Measurements from ENCODE around the gene SRGAP2C.
"Not testable (repeated sequence)": the region's sequence is repeated elsewhere in the genome, so short reads cannot be mapped to it uniquely, and the experiment has no call there.

The SRGAP2C gene

GRCh38 chr1:121230636-121231035, 45.9 kb downstream of the SRGAP2C start:
- DNase-seq = not testable (repeated sequence)

- DNase-seq = not testable (repeated sequence)
Measured at GRCh38 chr1:121232445-121233125, 47.8 kb downstream of the SRGAP2C start.

GRCh38 chr1:121234090-121234759, 49.5 kb downstream of the SRGAP2C start:
- not testable (repeated sequence) for DNase-seq

- DNase-seq = not testable (repeated sequence)
Measured at GRCh38 chr1:121238384-121238783, 53.6 kb downstream of the SRGAP2C start.

- DNase-seq = not testable (repeated sequence)
Measured at GRCh38 chr1:121243913-121244312, 59.1 kb downstream of the SRGAP2C start.

- not testable (repeated sequence) for DNase-seq
Measured at GRCh38 chr1:121246399-121246798, 61.6 kb downstream of the SRGAP2C start.

GRCh38 chr1:121252656-121253055, 67.9 kb downstream of the SRGAP2C start:
- not testable (repeated sequence) for DNase-seq

GRCh38 chr1:121254618-121255017, 69.8 kb downstream of the SRGAP2C start:
- not testable (repeated sequence) for DNase-seq

- DNase-seq = not testable (repeated sequence)
Measured at GRCh38 chr1:121257632-121258031, 72.9 kb downstream of the SRGAP2C start.

GRCh38 chr1:121258134-121258533, 73.4 kb downstream of the SRGAP2C start:
- DNase-seq = not testable (repeated sequence)

- DNase-seq = not testable (repeated sequence)
Measured at GRCh38 chr1:121260205-121260604, 75.4 kb downstream of the SRGAP2C start.

GRCh38 chr1:121262163-121262562, 77.4 kb downstream of the SRGAP2C start:
- DNase-seq = not testable (repeated sequence)

GRCh38 chr1:121263789-121264244, 79.0 kb downstream of the SRGAP2C start:
- DNase-seq = not testable (repeated sequence)

- DNase-seq = not testable (repeated sequence)
Measured at GRCh38 chr1:121267072-121267471, 82.3 kb downstream of the SRGAP2C start.

GRCh38 chr1:121269309-121269708, 84.5 kb downstream of the SRGAP2C start:
- not testable (repeated sequence) for DNase-seq

GRCh38 chr1:121269973-121270372, 85.2 kb downstream of the SRGAP2C start:
- DNase-seq = not testable (repeated sequence)

GRCh38 chr1:121271143-121271715, 86.5 kb downstream of the SRGAP2C start:
- DNase-seq = not testable (repeated sequence)

- not testable (repeated sequence) for DNase-seq
Measured at GRCh38 chr1:121275435-121275834, 90.7 kb downstream of the SRGAP2C start.

- not testable (repeated sequence) for DNase-seq
Measured at GRCh38 chr1:121278202-121278601, 93.4 kb downstream of the SRGAP2C start.

GRCh38 chr1:121278777-121279547, 94.2 kb downstream of the SRGAP2C start:
- DNase-seq = not testable (repeated sequence)

- not testable (repeated sequence) for DNase-seq
Measured at GRCh38 chr1:121279548-121279898, 94.7 kb downstream of the SRGAP2C start.

- not testable (repeated sequence) for DNase-seq
Measured at GRCh38 chr1:121280699-121281317, 96.0 kb downstream of the SRGAP2C start.
